ENCODE data around the gene SDHB. TPM values are rescaled to one million over a fixed set of nuclear protein-coding genes. Genes with fewer than 3 reads are reported as not detected.

Gene SDHB
- total RNA-seq, 2 experiments from 2014 or later = 105 to 106 TPM

DNA sequence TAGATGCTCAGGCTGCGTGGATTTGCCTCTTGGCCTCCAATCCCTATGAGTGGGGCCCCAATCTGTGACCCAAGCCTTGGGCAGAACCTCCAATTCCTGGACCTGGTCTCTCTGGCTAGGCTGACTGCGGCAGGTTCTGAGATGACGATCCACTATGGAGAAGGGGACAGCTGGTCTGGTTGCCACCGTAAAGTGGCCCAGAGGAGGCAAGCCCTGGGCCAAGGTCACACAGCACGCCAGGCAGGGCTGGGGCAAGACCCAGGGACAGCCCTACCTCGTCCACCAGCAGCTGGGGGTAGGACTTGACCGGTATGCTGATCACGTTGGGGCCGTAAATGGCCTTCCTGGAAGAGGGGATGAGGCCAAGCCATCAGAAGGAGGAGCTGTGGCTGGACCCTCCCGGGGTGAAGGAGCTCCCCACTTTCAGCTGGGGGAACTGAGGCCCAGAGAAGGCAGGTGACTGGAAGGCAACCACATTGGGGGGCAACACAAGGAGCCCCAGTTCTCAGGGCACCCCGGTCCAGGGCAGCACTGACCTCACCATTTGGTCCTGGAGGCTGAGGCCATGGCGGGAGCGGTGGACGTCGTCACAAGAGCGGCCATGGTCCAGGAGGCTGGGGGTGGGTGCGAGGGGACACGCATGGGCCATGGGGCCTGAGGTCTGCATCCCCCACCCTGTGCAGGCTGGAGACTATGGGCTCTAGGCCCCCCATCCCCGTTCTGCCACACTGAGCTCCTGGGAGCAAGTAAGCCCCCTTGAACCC, 51.9 kb downstream of the SDHB start:
- Histone ChIP-seq H2AFZ (ENCODE audit: low read length) (no peak overlapping the region), H3K4me2 (ENCODE audit: low read length) (no peak overlapping the region), H3K36me3 (ENCODE audit: insufficient read depth, low read length) (peaks cover 18% of the 10 kb centered on the region), H3K27ac (ENCODE audit: low read depth, low read length, poor library complexity, severe bottlenecking) (no peak overlapping the region), H3K9me3 (ENCODE audit: low read length) (no peaks in the 10 kb centered on the region), H3K4me1 (ENCODE audit: insufficient read depth, low read length, poor library complexity, severe bottlenecking) (no peaks in the 10 kb centered on the region), H3K9me2 (ENCODE audit: insufficient read depth, low read length) (no peaks in the 10 kb centered on the region), H3K4me3 (ENCODE audit: low read depth, low read length, poor library complexity, severe bottlenecking) (no peak overlapping the region), H4K20me1 (ENCODE audit: insufficient read depth, low read length) (no peaks in the 10 kb centered on the region), H3K79me2 (ENCODE audit: insufficient read depth, low read depth, low read length) (no peaks in the 10 kb centered on the region)
- intact Hi-C loops (cut with micrococcal nuclease; ENCODE audit: unreplicated experiment) = no loop called here
- no TSS peak for BruUV-seq (replicated peaks)
- DNase-seq (ENCODE audit: low spot score) = no peak
- ChIA-PET CTCF (ENCODE audit: unreplicated experiment) (interaction anchor here (0.6 kb wide), 1 partner anchor 15 kb away, joined by 3 read pairs; no protein-coding TSS in a partner anchor), POLR2A (no interaction called here)
- TF ChIP-seq, protein P1, sequence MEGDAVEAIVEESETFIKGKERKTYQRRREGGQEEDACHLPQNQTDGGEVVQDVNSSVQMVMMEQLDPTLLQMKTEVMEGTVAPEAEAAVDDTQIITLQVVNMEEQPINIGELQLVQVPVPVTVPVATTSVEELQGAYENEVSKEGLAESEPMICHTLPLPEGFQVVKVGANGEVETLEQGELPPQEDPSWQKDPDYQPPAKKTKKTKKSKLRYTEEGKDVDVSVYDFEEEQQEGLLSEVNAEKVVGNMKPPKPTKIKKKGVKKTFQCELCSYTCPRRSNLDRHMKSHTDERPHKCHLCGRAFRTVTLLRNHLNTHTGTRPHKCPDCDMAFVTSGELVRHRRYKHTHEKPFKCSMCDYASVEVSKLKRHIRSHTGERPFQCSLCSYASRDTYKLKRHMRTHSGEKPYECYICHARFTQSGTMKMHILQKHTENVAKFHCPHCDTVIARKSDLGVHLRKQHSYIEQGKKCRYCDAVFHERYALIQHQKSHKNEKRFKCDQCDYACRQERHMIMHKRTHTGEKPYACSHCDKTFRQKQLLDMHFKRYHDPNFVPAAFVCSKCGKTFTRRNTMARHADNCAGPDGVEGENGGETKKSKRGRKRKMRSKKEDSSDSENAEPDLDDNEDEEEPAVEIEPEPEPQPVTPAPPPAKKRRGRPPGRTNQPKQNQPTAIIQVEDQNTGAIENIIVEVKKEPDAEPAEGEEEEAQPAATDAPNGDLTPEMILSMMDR (conservative IDR thresholded peaks at IDR 0.05; ENCODE audit: low read length) = no peak

DNA sequence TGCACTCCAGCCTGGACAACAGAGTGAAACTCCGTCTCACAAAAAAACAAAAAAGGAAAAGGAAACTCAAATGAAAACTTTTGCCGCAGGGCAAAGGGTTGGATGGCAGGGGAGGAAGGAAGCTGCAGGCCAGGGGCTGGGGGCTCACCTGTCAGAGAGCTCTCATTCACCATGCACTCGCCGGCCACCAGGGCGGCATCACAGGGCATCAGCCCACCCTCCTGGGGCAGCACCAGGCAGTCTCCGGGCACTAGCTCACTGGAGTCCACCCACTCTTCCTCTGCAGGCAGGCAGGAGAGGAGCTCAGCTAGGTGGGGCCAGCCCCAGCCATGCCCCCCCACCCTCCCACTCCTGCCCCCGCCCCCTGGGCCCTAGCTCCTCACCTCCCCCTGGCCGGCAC, 54.0 kb downstream of the SDHB start:
- POLR2A ChIA-PET = no interaction called here
- Histone ChIP-seq H3K4me3 (ENCODE audit: low read depth, low read length, poor library complexity, severe bottlenecking) (no peak overlapping the region), H3K9me2 (ENCODE audit: insufficient read depth, low read length) (no peaks in the 10 kb centered on the region), H3K79me2 (ENCODE audit: insufficient read depth, low read depth, low read length) (no peaks in the 10 kb centered on the region), H3K27ac (ENCODE audit: low read depth, low read length, poor library complexity, severe bottlenecking) (no peak overlapping the region), H4K20me1 (ENCODE audit: insufficient read depth, low read length) (no peaks in the 10 kb centered on the region), H3K36me3 (ENCODE audit: insufficient read depth, low read length) (peaks cover 24% of the 10 kb centered on the region), H3K9me3 (ENCODE audit: low read length) (no peaks in the 10 kb centered on the region), H3K4me2 (ENCODE audit: low read length) (no peak overlapping the region), H3K4me1 (ENCODE audit: insufficient read depth, low read length, poor library complexity, severe bottlenecking) (no peaks in the 10 kb centered on the region), H2AFZ (ENCODE audit: low read length) (no peak overlapping the region)
- CTCF ChIA-PET (ENCODE audit: unreplicated experiment) = no interaction called here
- TF ChIP-seq EZH2phosphoT487 (IDR thresholded peaks at IDR 0.05; ENCODE audit: borderline replicate concordance, low read depth, low read length) = no peak
- TF ChIP-seq, protein P1 (conservative IDR thresholded peaks at IDR 0.05; ENCODE audit: low read length) = peak; percentile 30; the same call in 1 of the 2 replicates
- no peak for DNase-seq (ENCODE audit: low spot score)
- intact Hi-C loops (cut with micrococcal nuclease; ENCODE audit: unreplicated experiment) = no loop called here
- no TSS peak for BruUV-seq (replicated peaks)

DNA sequence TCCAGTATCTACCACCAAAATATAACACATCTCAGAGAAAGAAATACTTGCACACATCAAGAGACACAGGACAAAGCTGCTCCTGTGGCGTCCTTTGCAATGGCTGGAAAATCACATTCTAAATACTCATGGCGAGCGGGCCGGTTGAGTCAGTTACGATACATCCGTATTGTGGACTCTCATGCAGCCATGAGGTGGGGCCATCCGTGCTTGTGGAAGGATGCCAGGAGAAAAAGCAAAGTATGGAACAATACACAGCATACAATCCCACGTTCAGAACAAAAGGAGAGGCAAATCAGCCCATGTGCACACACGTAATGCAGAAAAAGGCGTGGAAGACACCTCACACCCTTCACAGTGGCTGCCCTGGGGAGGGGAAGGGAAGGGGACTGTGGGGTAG, 55.2 kb downstream of the SDHB start:
- BruUV-seq (replicated peaks) = no TSS peak
- H3K9me2 ChIP-seq (ENCODE audit: insufficient read depth, low read length) = no peaks in the 10 kb centered on the region
- H3K9me3 ChIP-seq (ENCODE audit: low read length) = no peaks in the 10 kb centered on the region
- no peak overlapping the region for H2AFZ ChIP-seq (ENCODE audit: low read length)
- no peaks in the 10 kb centered on the region for H3K79me2 ChIP-seq (ENCODE audit: insufficient read depth, low read depth, low read length)
- CTCF ChIA-PET (ENCODE audit: unreplicated experiment) = no interaction called here
- H3K27ac ChIP-seq (ENCODE audit: low read depth, low read length, poor library complexity, severe bottlenecking) = no peak overlapping the region
- H3K4me2 ChIP-seq (ENCODE audit: low read length) = no peak overlapping the region
- peaks cover 16% of the 10 kb centered on the region for H3K36me3 ChIP-seq (ENCODE audit: insufficient read depth, low read length)
- intact Hi-C loops (cut with micrococcal nuclease; ENCODE audit: unreplicated experiment) = no loop called here
- TF ChIP-seq, protein P1 (conservative IDR thresholded peaks at IDR 0.05; ENCODE audit: low read length) = no peak
- TF ChIP-seq EZH2phosphoT487 (IDR thresholded peaks at IDR 0.05; ENCODE audit: borderline replicate concordance, low read depth, low read length) = no peak
- H3K4me3 ChIP-seq (ENCODE audit: low read depth, low read length, poor library complexity, severe bottlenecking) = no peak overlapping the region
- no peak for DNase-seq (ENCODE audit: low spot score)
- H4K20me1 ChIP-seq (ENCODE audit: insufficient read depth, low read length) = no peaks in the 10 kb centered on the region
- POLR2A ChIA-PET = no interaction called here
- H3K4me1 ChIP-seq (ENCODE audit: insufficient read depth, low read length, poor library complexity, severe bottlenecking) = no peaks in the 10 kb centered on the region
